Measurements from ENCODE around the gene OTOS.

OTOS gene

DNA sequence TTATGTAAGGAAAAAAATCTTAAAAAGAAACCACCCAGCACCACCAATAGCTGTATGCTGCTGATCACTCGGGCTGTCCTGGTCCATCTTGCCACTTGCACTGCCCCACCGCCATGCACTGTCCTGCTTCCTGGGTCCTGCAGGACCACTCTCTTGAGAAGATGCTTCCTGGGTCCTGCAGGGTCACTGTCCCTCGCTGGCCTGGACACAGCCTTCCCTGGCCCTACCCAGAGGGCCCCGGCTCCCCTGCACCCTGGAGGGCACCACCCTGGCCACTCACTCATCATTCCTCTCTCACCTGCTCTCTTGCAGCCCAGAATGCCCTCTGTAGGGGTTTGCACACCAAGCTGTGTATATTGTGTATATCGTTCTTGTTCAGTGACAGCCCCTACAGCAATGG, 2.4 kb upstream of the OTOS start:
- DNase-seq (ENCODE audit: low read depth), result no peak
- H3K4me3 ChIP-seq (ENCODE audit: control insufficient read depth, low read depth, low read length), result no peak overlapping the region
- TF ChIP-seq, protein P1, sequence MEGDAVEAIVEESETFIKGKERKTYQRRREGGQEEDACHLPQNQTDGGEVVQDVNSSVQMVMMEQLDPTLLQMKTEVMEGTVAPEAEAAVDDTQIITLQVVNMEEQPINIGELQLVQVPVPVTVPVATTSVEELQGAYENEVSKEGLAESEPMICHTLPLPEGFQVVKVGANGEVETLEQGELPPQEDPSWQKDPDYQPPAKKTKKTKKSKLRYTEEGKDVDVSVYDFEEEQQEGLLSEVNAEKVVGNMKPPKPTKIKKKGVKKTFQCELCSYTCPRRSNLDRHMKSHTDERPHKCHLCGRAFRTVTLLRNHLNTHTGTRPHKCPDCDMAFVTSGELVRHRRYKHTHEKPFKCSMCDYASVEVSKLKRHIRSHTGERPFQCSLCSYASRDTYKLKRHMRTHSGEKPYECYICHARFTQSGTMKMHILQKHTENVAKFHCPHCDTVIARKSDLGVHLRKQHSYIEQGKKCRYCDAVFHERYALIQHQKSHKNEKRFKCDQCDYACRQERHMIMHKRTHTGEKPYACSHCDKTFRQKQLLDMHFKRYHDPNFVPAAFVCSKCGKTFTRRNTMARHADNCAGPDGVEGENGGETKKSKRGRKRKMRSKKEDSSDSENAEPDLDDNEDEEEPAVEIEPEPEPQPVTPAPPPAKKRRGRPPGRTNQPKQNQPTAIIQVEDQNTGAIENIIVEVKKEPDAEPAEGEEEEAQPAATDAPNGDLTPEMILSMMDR (IDR thresholded peaks at IDR 0.05; ENCODE audit: control insufficient read depth, insufficient read depth, low read depth, low read length, missing control alignments), result no peak

DNA sequence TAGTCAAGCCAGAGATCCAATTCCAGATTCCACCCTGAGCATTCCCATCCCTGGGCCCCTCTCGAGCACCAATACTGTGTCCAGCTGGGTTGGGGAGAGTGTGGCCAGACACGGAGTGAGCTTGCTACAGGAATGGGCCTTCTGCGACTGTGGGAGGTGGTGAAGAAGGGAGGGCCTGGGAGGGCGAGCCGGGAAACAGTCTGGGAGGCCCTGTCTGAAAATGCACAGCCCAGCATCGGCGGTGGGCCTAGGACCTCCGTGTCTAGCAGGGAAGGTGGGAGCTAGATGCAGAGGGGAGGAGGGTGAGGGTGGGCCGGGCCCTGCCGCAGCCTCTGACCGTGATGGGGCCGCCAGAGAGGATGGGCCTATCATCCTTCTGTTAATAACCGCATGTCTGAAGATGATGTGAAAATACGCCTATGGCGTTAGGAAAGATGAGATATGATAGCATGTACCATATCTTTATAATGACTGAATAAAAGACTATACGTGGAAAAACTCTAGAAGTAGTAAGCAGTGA, 1.9 kb upstream of the OTOS start:
- DNase-seq (ENCODE audit: low read depth), result no peak
- H3K4me3 ChIP-seq (ENCODE audit: control insufficient read depth, low read depth, low read length), result no peak overlapping the region
- TF ChIP-seq, protein P1 (IDR thresholded peaks at IDR 0.05; ENCODE audit: control insufficient read depth, insufficient read depth, low read depth, low read length, missing control alignments), result no peak

DNA sequence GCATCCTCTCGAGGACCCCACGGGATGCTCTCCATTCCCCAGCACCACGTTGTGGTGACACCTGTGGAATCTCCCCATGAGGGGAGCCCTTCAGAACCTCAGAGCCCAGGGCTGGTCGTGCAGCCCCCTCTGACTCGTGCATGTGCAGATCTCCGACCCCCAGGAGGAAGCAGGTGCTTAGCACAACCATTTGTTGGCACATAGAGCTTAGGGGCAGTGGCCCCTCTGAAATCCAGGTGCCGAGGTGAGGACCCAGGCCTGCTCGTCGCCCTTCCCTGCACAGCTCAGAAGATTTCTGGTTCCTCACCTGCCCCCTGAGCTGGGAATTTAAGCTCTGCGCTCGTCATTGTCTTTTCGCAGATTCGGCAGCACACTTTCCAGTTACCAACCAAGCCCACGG, 1.3 kb upstream of the OTOS start:
- H3K4me3 ChIP-seq (ENCODE audit: control insufficient read depth, low read depth, low read length), result no peak overlapping the region
- no peak for DNase-seq (ENCODE audit: low read depth)
- TF ChIP-seq, protein P1 (IDR thresholded peaks at IDR 0.05; ENCODE audit: control insufficient read depth, insufficient read depth, low read depth, low read length, missing control alignments), result no peak

DNA sequence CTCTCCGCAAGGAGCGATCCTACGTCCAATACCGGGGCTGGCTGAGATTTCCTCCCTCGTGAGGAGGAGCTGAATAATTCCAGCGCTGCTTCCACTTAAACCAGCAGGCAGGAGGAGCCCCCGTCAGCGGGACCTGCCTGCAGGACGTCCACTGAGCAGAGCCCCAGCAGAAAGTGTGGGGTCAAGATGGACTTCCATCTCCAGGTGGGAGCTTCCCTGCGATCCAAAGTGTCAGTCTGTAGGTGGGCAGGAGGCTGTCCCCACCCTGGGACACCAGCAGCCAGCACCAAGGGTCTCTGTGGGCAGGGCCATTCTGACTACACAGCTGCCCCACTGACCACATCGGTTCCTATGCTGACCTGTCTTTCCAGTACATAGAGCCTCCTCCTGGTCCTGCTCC, 462 bp upstream of the OTOS start:
- no peak for DNase-seq (ENCODE audit: low read depth)
- no peak overlapping the region for H3K4me3 ChIP-seq (ENCODE audit: control insufficient read depth, low read depth, low read length)
- TF ChIP-seq, protein P1 (IDR thresholded peaks at IDR 0.05; ENCODE audit: control insufficient read depth, insufficient read depth, low read depth, low read length, missing control alignments), result no peak

DNA sequence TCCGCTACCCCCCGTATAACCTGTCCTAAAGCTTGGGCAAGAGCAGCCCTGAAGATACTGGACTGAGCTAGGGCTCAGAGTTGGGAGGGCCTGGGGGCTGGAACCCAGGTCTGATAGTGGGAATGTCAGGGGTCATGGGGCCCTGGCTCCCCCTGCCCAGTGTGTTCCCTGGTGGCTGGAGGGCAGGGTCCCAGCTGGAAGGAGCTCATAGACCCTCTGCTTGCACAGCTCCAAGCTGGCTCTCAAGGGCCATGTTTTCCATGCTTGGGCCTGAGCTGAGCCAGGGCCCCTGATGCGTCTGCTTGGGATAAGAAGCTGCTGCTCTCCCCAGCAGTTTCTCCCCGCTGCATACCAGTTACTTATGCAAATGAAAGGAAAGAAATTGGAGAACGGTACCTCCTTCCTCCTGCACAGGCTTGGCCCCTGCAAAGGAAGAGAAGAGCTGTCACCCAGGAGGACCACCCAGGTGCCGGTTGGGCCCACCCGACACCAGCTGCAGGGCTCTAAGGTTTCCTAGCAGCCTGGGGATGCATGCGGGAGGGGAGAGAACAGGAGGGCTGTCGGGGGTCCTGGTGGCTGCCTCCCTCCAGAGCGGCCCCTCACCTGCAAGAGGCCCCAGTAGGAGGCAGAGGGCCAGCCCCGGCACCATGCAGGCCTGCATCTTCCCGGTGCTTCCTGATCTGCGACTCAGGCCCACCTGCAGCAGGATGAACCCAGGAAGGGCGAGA, 628 bp downstream of the OTOS start:
- no peak for DNase-seq (ENCODE audit: low read depth)
- no peak overlapping the region for H3K4me3 ChIP-seq (ENCODE audit: control insufficient read depth, low read depth, low read length)
- TF ChIP-seq, protein P1 (IDR thresholded peaks at IDR 0.05; ENCODE audit: control insufficient read depth, insufficient read depth, low read depth, low read length, missing control alignments), result no peak

DNA sequence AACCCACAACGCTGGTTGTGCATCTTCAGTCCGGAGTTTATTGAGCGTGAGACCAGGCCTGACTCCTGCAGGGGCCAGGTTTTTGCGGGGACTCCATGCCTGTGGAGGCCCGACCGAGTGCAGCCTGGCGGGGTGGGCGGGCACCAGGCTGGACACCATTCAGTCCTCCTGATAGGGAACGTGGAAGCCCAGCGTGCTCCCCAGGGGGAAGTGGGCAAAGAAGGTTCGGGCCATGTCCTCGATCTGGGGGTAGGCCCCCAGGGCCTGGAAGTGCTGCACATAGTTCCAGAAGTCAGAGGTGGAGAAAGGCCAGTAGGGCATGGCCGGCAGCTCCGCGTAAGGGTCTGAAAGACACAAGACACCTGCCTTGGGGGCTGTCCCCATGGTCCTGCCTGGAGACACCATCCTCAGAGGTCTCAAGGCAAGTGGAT, 1.4 kb downstream of the OTOS start:
- no peak for DNase-seq (ENCODE audit: low read depth)
- no peak overlapping the region for H3K4me3 ChIP-seq (ENCODE audit: control insufficient read depth, low read depth, low read length)
- TF ChIP-seq, protein P1 (IDR thresholded peaks at IDR 0.05; ENCODE audit: control insufficient read depth, insufficient read depth, low read depth, low read length, missing control alignments), result no peak

Data from AG09309 (cell line).